Measurements from ENCODE around the gene USH2A.

- no peak; a peak in 1 of 6 replicates for TF ChIP-seq CTCF (IDR thresholded peaks at IDR 0.05 in 2 of 3, conservative IDR thresholded peaks at IDR 0.05 in 1 of 3; ENCODE audit: borderline replicate concordance in 1 of 3, insufficient read depth in 1 of 3, low read depth in 2 of 3, low read length in 2 of 3)
- no peak for TF ChIP-seq ZNF274 (IDR thresholded peaks at IDR 0.05; ENCODE audit: low read depth, low read length)
- no peak for TF ChIP-seq MAX (IDR thresholded peaks at IDR 0.05)
- TF ChIP-seq EZH2phosphoT487 (IDR thresholded peaks at IDR 0.05; ENCODE audit: borderline replicate concordance) = no peak
- no peak for TF ChIP-seq ELF1 (IDR thresholded peaks at IDR 0.05; ENCODE audit: borderline replicate concordance, low read depth)
- no peak for TF ChIP-seq POLR2A (IDR thresholded peaks at IDR 0.05; ENCODE audit: borderline replicate concordance, extremely low read depth, insufficient read depth, insufficient read length)
- no peak for TF ChIP-seq CEBPB (IDR thresholded peaks at IDR 0.05; ENCODE audit: low read depth)
- TF ChIP-seq ZBTB33 (IDR thresholded peaks at IDR 0.05; ENCODE audit: extremely low read depth, insufficient replicate concordance, low read length) = no peak
- TF ChIP-seq FOSL1 (IDR thresholded peaks at IDR 0.05; ENCODE audit: low read depth) = no peak
- TF ChIP-seq RAD21 (IDR thresholded peaks at IDR 0.05; ENCODE audit: low read depth) = no peak
- no peak for TF ChIP-seq REST (IDR thresholded peaks at IDR 0.05; ENCODE audit: low read depth)
Measured at GRCh38 chr1:215581896-215582295, 841.4 kb downstream of the USH2A start.

Measured in HCT116 (cell line).